Tibial nerve (tissue), 4 donors: ENCODE data around the gene CRYGN. TPM values are rescaled to one million over a fixed set of nuclear protein-coding genes. Genes with fewer than 3 reads are reported as not detected.

Source experiments
- DNase-seq, 2 donors: peaks; one replicate each; pipeline ENCODE4 v3.0.0-alpha.2; 2019; ENCODE audit warnings: low spot score in 2 of 2
- H3K27ac ChIP-seq, 4 donors: fragments of 200-600 bp; sonication (generic) in 3 of 4; one replicate each; pipeline ENCODE4 v1.5.1; 2017 to 2019; ENCODE audit warnings: mild to moderate bottlenecking in 1 of 4
- H3K27me3 ChIP-seq, 2 donors: fragments of 200-600 bp; sonication (generic) in 1 of 2; one replicate each; pipeline versions ENCODE4 v1.5.1 to v1.6.0; 2017 to 2019
- H3K36me3 ChIP-seq, 3 donors: fragments of 200-600 bp; sonication (generic); one replicate each; pipeline ENCODE4 v1.5.1; 2018 to 2019
- H3K4me1 ChIP-seq, 4 donors: fragments of 200-600 bp; sonication (generic) in 3 of 4; one replicate each; pipeline ENCODE4 v1.5.1; 2017 to 2019
- H3K4me3 ChIP-seq, 4 donors: fragments of 200-600 bp; sonication (generic) in 3 of 4; one replicate each; pipeline ENCODE4 v1.5.1; 2017 to 2019; ENCODE audit warnings: mild to moderate bottlenecking in 1 of 4, moderate library complexity in 1 of 4
- H3K9me3 ChIP-seq, 4 donors: fragments of 200-600 bp; sonication (generic) in 3 of 4; one replicate each; pipeline ENCODE4 v1.5.1; 2017 to 2019
- EP300 ChIP-seq, 2 donors: sonication (generic); formaldehyde crosslinking; IDR thresholded peaks; one replicate each; pipeline ENCODE4 v1.6.1; 2017; ENCODE audit warnings: antibody characterized with exemption in 2 of 2, mild to moderate bottlenecking in 1 of 2
- POLR2A ChIP-seq, 2 donors: fragments of 450-650 bp; IDR thresholded peaks; one replicate each; pipeline ENCODE4 v1.6.1; 2017; ENCODE audit warnings: antibody characterized with exemption in 2 of 2, mild to moderate bottlenecking in 2 of 2, moderate library complexity in 2 of 2
- WGBS, 2 donors: methylation state at CpG; one replicate each; pipeline ENCODE4 v1.1.5; 2018; 5-methylcytosine and 5-hydroxymethylcytosine counted together
- small RNA-seq: library from RNA; depleted of rRNA; stranded (forward); fragments of <200 nt; gene quantifications from one replicate; pipeline ENCODE3, GENCODE V24; 2016
- total RNA-seq, 4 donors: library from RNA; depleted of rRNA; stranded (reverse); fragments of >200 nt; gene quantifications; one replicate each; pipeline ENCODE4 v1.1.0, GENCODE V29; 2016
- TF ChIP-seq, protein P1 (sequence below), 5 experiments: fragments of 200-600 bp in 3 of 5; fragments of 450-650 bp in 2 of 5; sonication (generic) in 3 of 5; IDR thresholded peaks; one replicate each; pipeline ENCODE4 v1.5.1; 2016 to 2019; ENCODE audit warnings: antibody characterized with exemption in 5 of 5, mild to moderate bottlenecking in 3 of 5, moderate library complexity in 2 of 5

Gene CRYGN
- total RNA-seq, 4 donors from 2014 or later = 0.59 to 1.5 (median 0.87) TPM; not detected in 1

DNA sequence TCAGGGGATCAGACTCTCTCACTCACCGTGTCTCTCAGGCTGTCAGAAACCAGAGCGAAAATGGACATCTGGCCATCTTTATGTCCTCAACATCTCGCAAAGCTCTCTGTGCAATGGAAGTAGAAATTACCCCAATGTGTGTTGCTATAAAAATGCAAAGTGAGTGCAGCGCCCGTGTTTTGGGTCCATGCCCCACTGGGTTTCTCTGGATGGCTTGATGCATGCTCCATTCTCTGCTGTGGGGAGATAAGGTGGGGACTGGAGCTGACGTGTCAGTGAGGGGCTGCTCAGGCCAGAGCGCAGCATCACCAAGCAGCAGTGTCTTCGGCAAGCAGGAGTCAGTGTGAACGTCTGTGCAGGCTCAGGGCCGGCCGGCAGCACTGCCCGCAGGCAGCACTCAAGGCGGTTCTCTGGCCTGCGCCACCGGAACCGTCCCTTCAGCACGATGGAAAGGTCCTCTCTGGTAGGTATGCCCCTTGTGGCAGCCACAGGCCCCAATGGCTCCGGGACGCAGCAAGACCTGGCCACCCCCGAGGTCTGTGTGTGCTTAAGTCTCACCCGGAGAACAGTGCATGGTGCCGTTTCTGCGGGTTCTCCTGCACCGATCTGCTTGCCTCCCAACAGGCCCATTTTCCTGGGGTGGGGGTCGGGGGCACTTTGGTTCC is 60.3 kb downstream of the CRYGN start:
- TF ChIP-seq, protein P1, sequence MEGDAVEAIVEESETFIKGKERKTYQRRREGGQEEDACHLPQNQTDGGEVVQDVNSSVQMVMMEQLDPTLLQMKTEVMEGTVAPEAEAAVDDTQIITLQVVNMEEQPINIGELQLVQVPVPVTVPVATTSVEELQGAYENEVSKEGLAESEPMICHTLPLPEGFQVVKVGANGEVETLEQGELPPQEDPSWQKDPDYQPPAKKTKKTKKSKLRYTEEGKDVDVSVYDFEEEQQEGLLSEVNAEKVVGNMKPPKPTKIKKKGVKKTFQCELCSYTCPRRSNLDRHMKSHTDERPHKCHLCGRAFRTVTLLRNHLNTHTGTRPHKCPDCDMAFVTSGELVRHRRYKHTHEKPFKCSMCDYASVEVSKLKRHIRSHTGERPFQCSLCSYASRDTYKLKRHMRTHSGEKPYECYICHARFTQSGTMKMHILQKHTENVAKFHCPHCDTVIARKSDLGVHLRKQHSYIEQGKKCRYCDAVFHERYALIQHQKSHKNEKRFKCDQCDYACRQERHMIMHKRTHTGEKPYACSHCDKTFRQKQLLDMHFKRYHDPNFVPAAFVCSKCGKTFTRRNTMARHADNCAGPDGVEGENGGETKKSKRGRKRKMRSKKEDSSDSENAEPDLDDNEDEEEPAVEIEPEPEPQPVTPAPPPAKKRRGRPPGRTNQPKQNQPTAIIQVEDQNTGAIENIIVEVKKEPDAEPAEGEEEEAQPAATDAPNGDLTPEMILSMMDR (IDR thresholded peaks at IDR 0.05) = no peak
- TF ChIP-seq POLR2A (IDR thresholded peaks at IDR 0.05) = no peak
- no peak for TF ChIP-seq EP300 (IDR thresholded peaks at IDR 0.05)

DNA sequence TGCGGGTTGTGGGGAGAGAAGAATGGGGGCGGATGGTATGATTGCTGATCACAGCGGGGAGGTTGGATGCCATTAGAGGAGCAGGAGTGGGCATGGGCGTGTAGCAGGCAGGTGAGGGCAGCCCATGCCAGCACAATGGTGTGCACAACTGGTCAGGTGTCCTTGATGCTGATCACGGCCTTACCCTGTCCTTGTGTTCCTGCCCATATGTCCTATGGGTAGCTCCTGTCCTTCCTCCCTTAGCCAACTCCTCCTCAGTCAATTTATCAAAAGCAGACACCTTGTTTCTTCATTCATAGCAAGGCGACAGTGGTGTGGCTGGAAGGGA is 60.8 kb downstream of the CRYGN start:
- peaks cover 0 to 74% (median 13%) of the 10 kb centered on the region in 3 donors for H3K36me3 ChIP-seq
- no peaks in the 10 kb centered on the region for H3K9me3 ChIP-seq
- H3K4me3 ChIP-seq = no peak overlapping the region
- 86 to 87% methylated on average over 6 of the region's 6 CpGs for WGBS, 2 donors
- peaks cover 0 to 15% of the 10 kb centered on the region in 2 donors for H3K27me3 ChIP-seq
- no peak for DNase-seq
- TF ChIP-seq POLR2A (IDR thresholded peaks at IDR 0.05) = no peak
- TF ChIP-seq, protein P1 (IDR thresholded peaks at IDR 0.05) = no peak
- no peak for TF ChIP-seq EP300 (IDR thresholded peaks at IDR 0.05)
- H3K27ac ChIP-seq = no peak overlapping the region
- peaks cover 0 to 14% (median 4%) of the 10 kb centered on the region in 4 donors for H3K4me1 ChIP-seq

More for the DNA sequence above, 60.3 kb downstream of the CRYGN start:
- Histone ChIP-seq H3K27ac (no peak overlapping the region), H3K4me1 (peaks cover 0 to 14% (median 4%) of the 10 kb centered on the region in 4 donors), H3K36me3 (peaks cover 0 to 74% (median 8%) of the 10 kb centered on the region in 3 donors), H3K4me3 (no peak overlapping the region), H3K9me3 (no peaks in the 10 kb centered on the region), H3K27me3 (peaks cover 0 to 15% of the 10 kb centered on the region in 2 donors)
- 85 to 86% methylated on average over 19 to 25 of the region's 25 CpGs for WGBS, 2 donors
- no peak for DNase-seq

Small RNAs within 50 kb of the gene (small RNA-seq; reads per million reads assigned to genes)
- not detected for gene MIR3907
- not detected for gene RN7SL76P

Other genes with a start within 250 kb of the CRYGN start
- not detected for gene H2BK1, start 229.7 kb downstream of the CRYGN start, total RNA-seq
- gene ABCF2, start 212.9 kb downstream of the CRYGN start, total RNA-seq = 10 to 100 TPM; 34.3 to 72.9 (median 34.9) TPM
- 10 to 100 TPM; 34.5 to 58.5 (median 40.2) TPM for gene CHPF2, start 207.7 kb downstream of the CRYGN start, total RNA-seq
- 10 to 100 TPM; 55.5 to 97.2 (median 77.3) TPM for gene SMARCD3, start 191.4 kb downstream of the CRYGN start, total RNA-seq
- gene NUB1, start 98.3 kb downstream of the CRYGN start, total RNA-seq = 10 to 100 TPM; 40.8 to 66.3 (median 60.1) TPM
- gene WDR86, start 30.1 kb downstream of the CRYGN start, total RNA-seq = 100 to 1,000 TPM in 2 of 4 donors, 10 to 100 TPM in 2; 82.9 to 142 (median 115) TPM
- gene RHEB, start 79.8 kb upstream of the CRYGN start, total RNA-seq = 100 to 1,000 TPM in 3 of 4 donors, 10 to 100 TPM in 1; 95.4 to 128 (median 103) TPM